HG02763 (cell line): Measurements from ENCODE around the gene GAK.

Source experiments
- ATAC-seq: cut with Tn5 transposase; IDR thresholded peaks from one replicate; pipeline ENCODE4 v1.9.1; 2021; ENCODE audit warnings: mild to moderate bottlenecking, moderate library complexity; ENCODE audit not compliant: unreplicated experiment

The GAK gene

GRCh38 chr4:855880-856224, 76.3 kb downstream of the GAK start:
- no peak for ATAC-seq

GRCh38 chr4:854356-854755, 77.8 kb downstream of the GAK start:
- ATAC-seq = no peak

- no peak for ATAC-seq
These were observed 78.7 kb downstream of the GAK start for GRCh38 chr4:853416-853781.

- ATAC-seq = no peak
These were observed 80.2 kb downstream of the GAK start for GRCh38 chr4:851701-852430.

- ATAC-seq = no peak
These were observed 81.7 kb downstream of the GAK start for GRCh38 chr4:850323-850945.

GRCh38 chr4:849478-850175, 82.5 kb downstream of the GAK start:
- no peak for ATAC-seq

GRCh38 chr4:848803-849477, 83.2 kb downstream of the GAK start:
- no peak for ATAC-seq

GRCh38 chr4:848307-848691, 83.8 kb downstream of the GAK start:
- ATAC-seq = no peak

- no peak for ATAC-seq
These were observed 86.3 kb downstream of the GAK start for GRCh38 chr4:845836-846251.

- ATAC-seq = no peak
These were observed 86.8 kb downstream of the GAK start for GRCh38 chr4:845233-845835.

GRCh38 chr4:844752-845232, 87.3 kb downstream of the GAK start:
- no peak for ATAC-seq

GRCh38 chr4:839675-840443, 92.3 kb downstream of the GAK start:
- no peak for ATAC-seq

GRCh38 chr4:837772-838171, 94.3 kb downstream of the GAK start:
- no peak for ATAC-seq

GRCh38 chr4:836750-837301, 95.3 kb downstream of the GAK start:
- ATAC-seq = no peak

GRCh38 chr4:836003-836511, 96.1 kb downstream of the GAK start:
- ATAC-seq = no peak

- no peak for ATAC-seq
These were observed 96.7 kb downstream of the GAK start for GRCh38 chr4:835148-836002.

GRCh38 chr4:834368-835147, 97.6 kb downstream of the GAK start:
- ATAC-seq = no peak

- no peak for ATAC-seq
These were observed 98.3 kb downstream of the GAK start for GRCh38 chr4:833731-834367.
